Stomach (tissue), 9 donors: ENCODE measurements around the gene SLC27A1. TPM values are rescaled to one million over a fixed set of nuclear protein-coding genes. Genes with fewer than 3 reads are reported as not detected.
A peak's percentile ranks its signal among the peaks of the same experiment; 100 is the strongest.

ENCODE experiments used
- DNase-seq, 2 donors: peaks; one replicate each; pipeline versions ENCODE4 v3.0.0 to v3.0.0-alpha.2; 2013 to 2019
- H3K27ac ChIP-seq, 5 donors: fragments of 200-600 bp in 4 of 5; sonication (generic) in 4 of 5; one replicate each; pipeline ENCODE4 v1.5.1; 2013 to 2019; ENCODE audit warnings: mild to moderate bottlenecking in 1 of 5, moderate library complexity in 1 of 5
- H3K27me3 ChIP-seq, 3 donors: fragments of 200-600 bp; sonication (generic); one replicate each; pipeline ENCODE4 v1.5.1; 2017 to 2019; ENCODE audit warnings: mixed run types in 1 of 3
- H3K36me3 ChIP-seq, 4 donors: fragments of 200-600 bp; sonication (generic); 1 replicate in 3 of 4; 2 replicates in 1 of 4; pipeline ENCODE4 v1.5.1; 2016 to 2019
- H3K4me1 ChIP-seq, 4 donors: fragments of 200-600 bp; sonication (generic); one replicate each; pipeline ENCODE4 v1.5.1; 2016 to 2019
- H3K4me3 ChIP-seq, 4 donors: fragments of 200-600 bp; sonication (generic) in 3 of 4; one replicate each; pipeline ENCODE4 v1.5.1; 2016 to 2019; ENCODE audit warnings: mild to moderate bottlenecking in 1 of 4
- H3K9me3 ChIP-seq, 4 donors: fragments of 200-600 bp; sonication (generic); one replicate each; pipeline ENCODE4 v1.5.1; 2016 to 2019
- CTCF ChIP-seq, 7 experiments: fragments of 450-650 bp in 4 of 7; fragments of 200-600 bp in 3 of 7; sonication (generic) in 3 of 7; IDR thresholded peaks; one replicate each; pipeline ENCODE4 v1.5.1; 2016 to 2019; ENCODE audit warnings: antibody characterized with exemption in 7 of 7, control low read depth in 2 of 7, mild to moderate bottlenecking in 1 of 7
- EP300 ChIP-seq: sonication (generic); formaldehyde crosslinking; IDR thresholded peaks from one replicate; pipeline ENCODE4 v1.6.1; 2017; ENCODE audit warnings: antibody characterized with exemption
- POLR2A ChIP-seq, 4 donors: fragments of 450-650 bp; IDR thresholded peaks; one replicate each; pipeline ENCODE4 v1.6.1; 2016; ENCODE audit warnings: antibody characterized with exemption in 4 of 4, control low read depth in 2 of 4, mild to moderate bottlenecking in 1 of 4, moderate library complexity in 1 of 4
- POLR2AphosphoS5 ChIP-seq, 3 donors: sonication (generic); formaldehyde crosslinking; IDR thresholded peaks; one replicate each; pipeline ENCODE4 v1.6.1; 2016; ENCODE audit warnings: antibody characterized with exemption in 3 of 3
- WGBS, 5 donors: extraction: QIAGEN DNeasy Blood & Tissue Kit in 3 of 5; methylation state at CpG; one replicate each; pipeline versions ENCODE4 v1.1.5 to v1.1.7; 2013 to 2018; 5-methylcytosine and 5-hydroxymethylcytosine counted together
- intact Hi-C: fragments of 100-400 bp; cut with DNase I; formaldehyde crosslinking; loops from one replicate; pipeline ENCODE4 v1.15.1; 2023; ENCODE audit warnings: low total_unique reads
- polyA plus RNA-seq, 3 donors: library from polyadenylated mRNA; stranded (reverse); fragments of 200-250 nt; gene quantifications; one replicate each; pipeline ENCODE4 v1.2.3, GENCODE V29; 2013
- total RNA-seq, 5 donors: library from RNA; depleted of rRNA; stranded (reverse); fragments of >200 nt; gene quantifications; one replicate each; pipeline versions ENCODE4 v1.1.0 to v1.2.3, GENCODE V29; 2014 to 2016
- donor health status: healthy with polysubstance abuse.
- donor health status: Bipolar disorder and iron deficiency.
- donor health status: healthy.

The SLC27A1 gene
- total and polyA plus RNA-seq, 8 donors, result 4.0 to 116 (median 12.1) TPM

DNA sequence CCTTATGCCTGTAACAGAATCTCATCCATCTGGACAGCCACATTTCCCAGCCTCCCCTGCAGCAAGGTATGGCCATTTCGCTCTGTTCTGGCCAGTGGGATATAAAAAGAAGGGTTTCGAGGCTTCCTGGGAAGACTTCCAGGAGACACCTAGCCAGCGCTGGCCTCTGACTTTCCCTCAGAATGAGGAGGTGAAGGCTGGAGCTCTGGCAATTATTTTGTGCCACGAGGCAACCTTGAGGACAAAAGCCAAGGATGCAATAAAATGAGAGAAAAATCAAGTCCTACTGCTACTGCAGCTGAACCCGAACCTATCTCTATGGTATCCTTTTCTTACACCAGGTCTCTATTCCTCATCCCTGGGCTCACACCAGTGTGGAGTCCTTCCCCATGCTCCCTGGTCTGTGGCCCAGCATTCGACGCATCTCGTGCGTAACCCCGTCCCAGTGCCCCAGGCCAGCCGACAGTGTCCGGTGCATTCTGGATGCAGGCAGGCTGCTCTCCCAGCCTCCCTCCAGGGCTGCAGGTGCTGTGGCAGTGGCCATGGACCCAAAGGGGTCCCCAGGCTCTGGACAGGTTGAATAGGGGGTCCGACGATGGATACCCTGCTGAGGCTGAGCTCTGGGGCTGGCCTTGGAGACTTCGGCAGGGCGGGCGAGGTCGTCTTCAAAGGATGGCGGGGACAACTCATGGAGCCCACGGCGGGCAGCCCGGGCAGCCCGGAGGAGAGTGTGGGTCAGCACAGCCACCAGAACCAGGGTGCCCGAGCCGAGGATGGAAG is 34.0 kb upstream of the SLC27A1 start:
- Histone ChIP-seq H3K27ac (no peak overlapping the region), H3K4me1 (no peaks in the 10 kb centered on the region), H3K9me3 (peaks cover 0 to under 1% (median 0%) of the 10 kb centered on the region in 4 donors), H3K36me3 (peaks cover 0 to 9% (median 3%) of the 10 kb centered on the region in 4 donors), H3K4me3 (no peak overlapping the region), H3K27me3 (peaks cover 0 to 4% (median 0%) of the 10 kb centered on the region in 3 donors)
- DNase-seq, result no peak
- TF ChIP-seq EP300 (no peak), CTCF (IDR thresholded peaks at IDR 0.05) (no peak), POLR2AphosphoS5 (IDR thresholded peaks at IDR 0.05) (no peak), POLR2A (IDR thresholded peaks at IDR 0.05) (no peak)
- WGBS, 5 donors, result 91 to 95% (median 95%) methylated on average over 13 to 25 of the region's 25 CpGs
- intact Hi-C loops, result no loop called here

DNA sequence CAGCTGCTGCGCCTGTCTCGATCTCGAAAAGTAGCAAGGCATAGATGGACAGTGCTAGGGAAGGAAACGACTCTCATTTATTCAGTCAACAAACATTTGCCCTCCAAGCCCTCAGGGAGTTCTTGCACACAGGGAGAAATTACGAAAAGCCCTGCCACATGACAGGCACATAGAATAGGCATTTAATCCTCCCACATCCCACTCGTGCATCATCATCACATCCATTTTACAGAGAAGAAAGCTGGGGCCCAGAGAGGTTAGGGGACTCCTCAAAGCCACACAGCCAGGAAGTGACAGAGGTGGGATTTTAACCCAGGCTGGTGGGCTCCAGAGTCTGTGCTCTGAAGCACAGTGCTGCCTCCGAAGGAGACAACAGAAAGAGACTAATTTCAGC is 33.5 kb upstream of the SLC27A1 start:
- peaks cover 0 to 4% (median 0%) of the 10 kb centered on the region in 3 donors for H3K27me3 ChIP-seq
- intact Hi-C loops, result no loop called here
- no peak overlapping the region for H3K4me3 ChIP-seq
- no peak for DNase-seq
- no peak overlapping the region for H3K27ac ChIP-seq
- WGBS, 5 donors, result 72 to 86% (median 84%) methylated on average over 4 to 7 of the region's 7 CpGs
- TF ChIP-seq EP300 (no peak), CTCF (IDR thresholded peaks at IDR 0.05) (no peak), POLR2A (IDR thresholded peaks at IDR 0.05) (no peak), POLR2AphosphoS5 (IDR thresholded peaks at IDR 0.05) (no peak)
- H3K4me1 ChIP-seq, result no peaks in the 10 kb centered on the region
- H3K9me3 ChIP-seq, result peaks cover 0 to 3% (median 0%) of the 10 kb centered on the region in 4 donors
- peaks cover 0 to 9% (median 3%) of the 10 kb centered on the region in 4 donors for H3K36me3 ChIP-seq

DNA sequence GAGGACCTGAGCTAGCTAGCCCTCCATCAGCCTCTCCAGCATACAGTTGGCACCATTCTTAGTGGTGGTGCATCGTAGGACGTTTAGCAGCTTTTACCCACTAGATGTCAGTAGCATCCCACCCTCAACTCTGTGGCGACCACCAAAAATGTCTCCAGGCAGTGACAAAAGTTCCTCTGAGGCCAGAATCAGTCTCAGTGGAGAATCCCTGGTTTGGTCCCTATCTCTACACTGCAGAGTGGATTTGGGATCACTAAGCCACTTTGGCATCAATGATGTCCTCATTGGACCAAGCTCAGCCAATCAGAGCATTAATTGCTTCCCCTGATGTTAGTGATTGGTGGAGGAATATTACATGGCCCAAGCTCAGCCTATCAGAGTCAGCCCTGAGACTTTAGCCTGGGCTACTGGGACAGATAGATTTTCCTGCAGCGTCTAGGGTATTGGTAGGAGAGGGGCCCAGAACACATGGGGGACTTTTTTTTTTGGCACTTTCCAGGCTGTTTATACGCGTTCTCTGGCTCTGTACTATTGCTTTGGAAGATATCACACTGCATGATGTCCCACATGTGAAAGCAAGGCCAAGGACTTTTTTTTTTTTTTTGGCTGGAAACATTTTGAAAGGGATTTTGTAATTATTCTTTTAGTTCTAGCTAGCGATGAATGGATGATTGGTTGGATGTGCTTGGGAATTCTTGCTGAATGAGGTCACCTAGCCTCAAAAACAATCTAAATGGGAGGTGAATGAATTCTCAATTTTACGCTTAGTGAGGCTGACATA is 28.9 kb upstream of the SLC27A1 start:
- TF ChIP-seq POLR2A (IDR thresholded peaks at IDR 0.05) (no peak), EP300 (no peak), CTCF (IDR thresholded peaks at IDR 0.05) (peak in 1 of 7 experiments; percentile 6)
- WGBS, 5 donors, result 53 to 67% (median 65%) methylated on average over 8 of the region's 8 CpGs
- H3K9me3 ChIP-seq, result peaks cover 0 to 3% (median 0%) of the 10 kb centered on the region in 4 donors
- intact Hi-C loops, result no loop called here
- no peak overlapping the region for H3K4me3 ChIP-seq
- DNase-seq, result peak in 1 of 2 donors; percentile 58
- H3K27ac ChIP-seq, result no peak overlapping the region
- no peaks in the 10 kb centered on the region for H3K4me1 ChIP-seq
- peaks cover 0 to 1% (median 0%) of the 10 kb centered on the region in 4 donors for H3K36me3 ChIP-seq
- H3K27me3 ChIP-seq, result peaks cover 0 to 4% (median 0%) of the 10 kb centered on the region in 3 donors

DNA sequence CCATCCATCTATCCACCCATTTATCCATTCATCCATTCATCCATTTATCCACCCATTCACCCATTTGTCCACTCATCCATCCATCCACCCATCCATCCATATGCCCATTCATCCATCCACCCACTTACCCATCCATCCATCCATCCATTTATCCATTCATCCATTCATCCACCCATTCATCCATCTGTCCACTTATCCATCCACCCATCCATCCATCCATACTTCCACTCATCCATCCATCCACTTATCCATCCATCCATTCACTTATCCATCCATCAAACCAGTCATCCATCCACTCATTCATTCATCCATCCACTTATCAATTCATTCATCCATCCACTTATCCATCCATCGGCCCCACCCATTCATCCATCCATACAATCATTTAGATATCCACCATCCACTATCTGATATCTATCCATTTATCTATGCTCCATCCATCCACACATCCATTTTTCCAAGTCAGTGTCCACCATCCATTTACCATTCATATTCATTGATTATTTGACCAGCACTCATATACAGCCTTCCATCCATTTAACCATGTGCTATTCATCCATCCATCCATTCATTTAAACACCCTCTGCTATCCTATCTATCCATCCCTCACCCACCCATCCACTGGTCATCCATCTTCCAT is 24.7 kb upstream of the SLC27A1 start:
- H3K4me3 ChIP-seq, result no peak overlapping the region
- no peak for DNase-seq
- no peak for TF ChIP-seq POLR2AphosphoS5 (IDR thresholded peaks at IDR 0.05)
- TF ChIP-seq EP300, result no peak
- TF ChIP-seq CTCF (IDR thresholded peaks at IDR 0.05), result no peak
- no peak for TF ChIP-seq POLR2A (IDR thresholded peaks at IDR 0.05)
- WGBS, 5 donors, result 91 to 98% (median 97%) methylated on average over 1 of the region's 1 CpG
- peaks cover 9 to 15% (median 14%) of the 10 kb centered on the region in 4 donors for H3K4me1 ChIP-seq
- H3K36me3 ChIP-seq, result no peaks in the 10 kb centered on the region
- peaks cover 0 to 32% (median 5%) of the 10 kb centered on the region in 3 donors for H3K27me3 ChIP-seq
- H3K27ac ChIP-seq, result no peak overlapping the region
- intact Hi-C loops, result no loop called here
- H3K9me3 ChIP-seq, result peaks cover 0 to 3% (median 0%) of the 10 kb centered on the region in 4 donors
